A549 (cell line): ENCODE data around the gene PHOSPHO2. TPM values are rescaled to one million over a fixed set of nuclear protein-coding genes. Genes with fewer than 3 reads are reported as not detected.
A peak's percentile ranks its signal among the peaks of the same experiment; 100 is the strongest.

ENCODE experiments used
- ATAC-seq, 2 experiments: fragments of 200-7000 bp in 1 of 2; fragments of >200 bp in 1 of 2; cut with Nextera tagmentation in 1 of 2; cut with Tn5 transposase in 1 of 2; 3 replicates each; pipeline versions ENCODE4 v1.8.0 to v1.9.1; 2018 to 2020; ENCODE audit warnings: mild to moderate bottlenecking in 1 of 2, moderate library complexity in 1 of 2
- CTCF ChIA-PET: fragments of 300-600 bp; sonication (Branson Sonifier 250); formaldehyde crosslinking; extraction: SDS; loops from one replicate; lab custom pipeline; 2021; ENCODE audit warnings: antibody characterized with exemption, inconsistent platforms; lab: Yijun Ruan, JAX
- POLR2A ChIA-PET: fragments of 350-600 bp; formaldehyde crosslinking; extraction: SDS; loops from one replicate; lab custom pipeline; 2021; ENCODE audit warnings: antibody characterized with exemption, inconsistent platforms; lab: Yijun Ruan, JAX
- DNase-seq, 2 experiments: peaks; one replicate each; pipeline versions ENCODE4 v3.0.0 to v3.0.0-alpha.2; 2011 to 2016; ENCODE audit warnings: low read depth in 1 of 2, low spot score in 1 of 2
- FAIRE-seq: peaks from 2 replicates; lab custom pipeline; 2011; peaks lifted over from hg19 to GRCh38; lab: Jason Lieb, UNC
- H3K27ac ChIP-seq, 2 experiments: fragments of >200 bp; sonication (Bioruptor Twin); formaldehyde crosslinking; 3 replicates each; pipeline ENCODE4 v1.5.1; 2016 to 2017
- H3K4me1 ChIP-seq: fragments of >200 bp; sonication (Bioruptor Twin); formaldehyde crosslinking; 3 replicates; pipeline ENCODE4 v1.6.1; 2016
- H3K4me2 ChIP-seq: fragments of >200 bp; sonication (Bioruptor Twin); formaldehyde crosslinking; 3 replicates; pipeline ENCODE4 v1.6.1; 2016
- H3K4me3 ChIP-seq: fragments of >200 bp; sonication (Bioruptor Twin); formaldehyde crosslinking; 3 replicates; pipeline ENCODE4 v1.5.1; 2016
- H3K9me3 ChIP-seq: fragments of >200 bp; sonication (Bioruptor Twin); formaldehyde crosslinking; 3 replicates; pipeline ENCODE4 v1.6.1; 2016
- CBX2 ChIP-seq: fragments of 200-600 bp; sonication (generic); IDR thresholded peaks from 2 replicates; pipeline ENCODE4 v1.6.1; 2016; ENCODE audit warnings: low read depth, mild to moderate bottlenecking, borderline replicate concordance
- CEBPB ChIP-seq, 2 experiments: fragments of >200 bp in 1 of 2; sonication (Bioruptor Twin) in 1 of 2; formaldehyde crosslinking in 1 of 2; IDR thresholded peaks; 2 replicates each; pipeline ENCODE4 v1.6.1; 2012 to 2016
- CTCF ChIP-seq: fragments of >200 bp; sonication (Bioruptor Twin); formaldehyde crosslinking; IDR thresholded peaks from 3 replicates; pipeline ENCODE4 v1.5.1; 2016
- E2F6 ChIP-seq: IDR thresholded peaks from 2 replicates; pipeline ENCODE4 v1.6.1; 2012; ENCODE audit warnings: low read depth, borderline replicate concordance
- EHMT2 ChIP-seq: fragments of 200-600 bp; sonication (generic); IDR thresholded peaks from 2 replicates; pipeline ENCODE4 v1.6.1; 2016; ENCODE audit warnings: antibody characterized with exemption, low read depth, mild to moderate bottlenecking, moderate library complexity
- ELK1 ChIP-seq: fragments of 150-350 bp; IDR thresholded peaks from 2 replicates; pipeline ENCODE4 v1.6.1; 2014; ENCODE audit warnings: low read depth, mild to moderate bottlenecking, low read length
- FOSL2 ChIP-seq, 2 experiments: fragments of 450-650 bp in 1 of 2; fragments of >200 bp in 1 of 2; sonication (Bioruptor Twin) in 1 of 2; formaldehyde crosslinking; IDR thresholded peaks; 2 replicates each; pipeline versions ENCODE4 v1.5.0 to v1.6.1; 2016 to 2020; ENCODE audit warnings: mild to moderate bottlenecking in 1 of 2, moderate library complexity in 1 of 2
- FOXS1 ChIP-seq: fragments of 250-450 bp; sonication (Bioruptor Pico); IDR thresholded peaks from 2 replicates; pipeline ENCODE4 v1.5.0; 2020; ENCODE audit warnings: mild to moderate bottlenecking, moderate library complexity
- HDAC2 ChIP-seq: fragments of 200-600 bp; sonication (generic); IDR thresholded peaks from 2 replicates; pipeline ENCODE4 v1.6.1; 2016
- HMGXB4 ChIP-seq: fragments of 250-450 bp; sonication (Bioruptor Pico); IDR thresholded peaks from 2 replicates; pipeline ENCODE4 v1.5.0; 2021; ENCODE audit warnings: mild to moderate bottlenecking, moderate library complexity, borderline replicate concordance
- HOXA7 ChIP-seq: fragments of 250-450 bp; sonication (Bioruptor Pico); IDR thresholded peaks from 2 replicates; pipeline ENCODE4 v1.5.0; 2020; ENCODE audit warnings: mild to moderate bottlenecking, moderate library complexity
- HOXB5 ChIP-seq: fragments of 250-450 bp; sonication (Bioruptor Pico); IDR thresholded peaks from 2 replicates; pipeline ENCODE4 v1.5.0; 2020; ENCODE audit warnings: mild to moderate bottlenecking, moderate library complexity
- KDM1A ChIP-seq: fragments of 200-600 bp; sonication (generic); IDR thresholded peaks from 2 replicates; pipeline ENCODE4 v1.6.1; 2016; ENCODE audit warnings: low read depth, mild to moderate bottlenecking
- KDM5A ChIP-seq: fragments of 200-600 bp; sonication (generic); IDR thresholded peaks from 2 replicates; pipeline ENCODE4 v1.6.1; 2016; ENCODE audit warnings: antibody characterized with exemption, mild to moderate bottlenecking
- NFE2L2 ChIP-seq: fragments of 150-350 bp; conservative IDR thresholded peaks from 2 replicates; pipeline ENCODE4 v1.6.1; 2014; ENCODE audit warnings: low read length
- NPAS2 ChIP-seq: fragments of 250-450 bp; sonication (Bioruptor Pico); IDR thresholded peaks from 2 replicates; pipeline ENCODE4 v1.8.0; 2022; ENCODE audit warnings: mild to moderate bottlenecking, moderate library complexity, borderline replicate concordance
- REST ChIP-seq: fragments of 200-600 bp; sonication (generic); IDR thresholded peaks from 2 replicates; pipeline ENCODE4 v1.6.1; 2016; ENCODE audit warnings: antibody characterized with exemption, mild to moderate bottlenecking, moderate library complexity
- SMC3 ChIP-seq: fragments of >200 bp; sonication (Bioruptor Twin); formaldehyde crosslinking; IDR thresholded peaks from 3 replicates; pipeline ENCODE4 v1.6.1; 2018; ENCODE audit warnings: inconsistent platforms
- SREBF2 ChIP-seq: fragments of 450-650 bp; IDR thresholded peaks from 2 replicates; pipeline ENCODE4 v1.6.1; 2014; ENCODE audit warnings: mild to moderate bottlenecking, moderate library complexity
- TP53 ChIP-seq: fragments of 250-450 bp; sonication (Bioruptor Pico); IDR thresholded peaks from 2 replicates; pipeline ENCODE4 v1.5.0; 2021; ENCODE audit warnings: mild to moderate bottlenecking, moderate library complexity
- ZSCAN20 ChIP-seq: fragments of 250-450 bp; sonication (Bioruptor Pico); IDR thresholded peaks from 2 replicates; pipeline ENCODE4 v1.8.0; 2022; ENCODE audit warnings: mild to moderate bottlenecking, moderate library complexity
- WGBS: methylation state at CpG from one replicate; pipeline ENCODE4 v1.1.6; 2017; ENCODE audit errors: missing lambda C conversion rate; 5-methylcytosine and 5-hydroxymethylcytosine counted together
- polyA plus RNA-seq, 4 experiments: library from polyadenylated mRNA; depleted of rRNA in 3 of 4; stranded (reverse); fragments of >200 nt; fragmentation: RNase III in 1 of 4; extraction: RNeasy Plus Mini Kit Qiagen cat#74134 plus additional on column Dnase treatment in 1 of 4; gene quantifications; 2 replicates in 3 of 4; 3 replicates in 1 of 4; pipeline ENCODE4 v1.2.3, GENCODE V29; 2011 to 2017
- TF ChIP-seq, protein P1 (sequence below): IDR thresholded peaks from 2 replicates; pipeline ENCODE4 v1.6.1; 2012

The PHOSPHO2 gene
- polyA plus RNA-seq, 2 of the 4 experiments (the other 2 are of a cell fraction): 3.9 to 5.1 TPM

GRCh38 chr2:169738566-169739229 lies 44.4 kb downstream of the PHOSPHO2 start (continued):
- TF ChIP-seq HMGXB4 (CRISPR knock-in tag) (no peak), FOXS1 (CRISPR knock-in tag) (no peak), FOSL2 (IDR thresholded peaks at IDR 0.05) (no peak), FOSL2 (CRISPR knock-in tag; IDR thresholded peaks at IDR 0.05) (no peak)
- TF ChIP-seq, all 56 proteins: peak for 0

- POLR2A ChIA-PET: no interaction called here
- Histone ChIP-seq H3K9me3 (no peaks in the 10 kb centered on the region), H3K4me3 (no peak overlapping the region), H3K27ac (no peak overlapping the region), H3K4me1 (peaks cover 15% of the 10 kb centered on the region; the same call in 2 of the 3 replicates), H3K4me2 (peak overlapping the region; percentile 9; the same call in 1 of the 3 replicates)
- CTCF ChIA-PET: no interaction called here
- no peak for TF ChIP-seq ELK1
- TF ChIP-seq CEBPB (IDR thresholded peaks at IDR 0.05): no peak
- TF ChIP-seq, protein P1, sequence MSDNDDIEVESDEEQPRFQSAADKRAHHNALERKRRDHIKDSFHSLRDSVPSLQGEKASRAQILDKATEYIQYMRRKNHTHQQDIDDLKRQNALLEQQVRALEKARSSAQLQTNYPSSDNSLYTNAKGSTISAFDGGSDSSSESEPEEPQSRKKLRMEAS: no peak
- TF ChIP-seq SREBF2: no peak
- no peak for TF ChIP-seq NPAS2
- TF ChIP-seq HOXA7: no peak
- no peak for TF ChIP-seq REST
- no peak for TF ChIP-seq CBX2
- TF ChIP-seq SMC3: no peak
- no peak for TF ChIP-seq TP53
- no peak for TF ChIP-seq KDM1A
- no peak for TF ChIP-seq ZSCAN20 (CRISPR knock-in tag)
- no peak for TF ChIP-seq CTCF
- no peak for TF ChIP-seq E2F6
- TF ChIP-seq KDM5A: no peak
- no peak for TF ChIP-seq HOXB5
- TF ChIP-seq HDAC2: no peak
- no peak for TF ChIP-seq FOSL2 (IDR thresholded peaks at IDR 0.05)
- no peak for TF ChIP-seq FOSL2 (CRISPR knock-in tag; IDR thresholded peaks at IDR 0.05)
- TF ChIP-seq EHMT2: no peak
- no peak for TF ChIP-seq NFE2L2
- FAIRE-seq (no peak), ATAC-seq (peak; percentile 44 to 55; a peak in 4 of 6 replicates), DNase-seq (no peak)
- 55% methylated on average over 1 of the region's 1 CpG for WGBS
These were observed 45.1 kb downstream of the PHOSPHO2 start for GRCh38 chr2:169739351-169739750.
